HG02852 (cell line): ENCODE measurements around the gene CTSE.

Experiments used
- ATAC-seq: cut with Tn5 transposase; IDR thresholded peaks from one replicate; pipeline ENCODE4 v1.9.1; 2021; ENCODE audit warnings: mild to moderate bottlenecking, moderate library complexity; ENCODE audit not compliant: unreplicated experiment

CTSE gene

DNA sequence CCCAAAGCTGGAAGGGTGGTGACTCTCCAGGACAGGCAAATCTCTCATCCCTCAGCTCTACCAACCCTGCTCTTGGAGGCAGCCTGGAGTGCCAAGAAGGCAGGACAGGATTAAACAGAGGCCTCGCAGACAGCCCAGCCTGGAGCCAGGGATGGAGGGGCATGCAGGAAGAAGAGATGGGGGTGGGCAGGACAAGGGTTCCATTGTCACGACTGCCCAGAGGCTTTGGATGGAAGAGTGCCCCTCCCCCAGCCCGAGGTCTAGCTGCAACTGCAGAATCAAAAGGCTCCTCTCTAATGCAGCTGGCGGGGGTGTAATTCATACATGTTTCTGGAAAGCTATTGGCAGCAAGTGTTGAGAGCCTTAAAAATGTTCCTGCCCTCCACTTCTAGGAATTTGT lies 29.3 kb downstream of the CTSE start:
- no peak for ATAC-seq

DNA sequence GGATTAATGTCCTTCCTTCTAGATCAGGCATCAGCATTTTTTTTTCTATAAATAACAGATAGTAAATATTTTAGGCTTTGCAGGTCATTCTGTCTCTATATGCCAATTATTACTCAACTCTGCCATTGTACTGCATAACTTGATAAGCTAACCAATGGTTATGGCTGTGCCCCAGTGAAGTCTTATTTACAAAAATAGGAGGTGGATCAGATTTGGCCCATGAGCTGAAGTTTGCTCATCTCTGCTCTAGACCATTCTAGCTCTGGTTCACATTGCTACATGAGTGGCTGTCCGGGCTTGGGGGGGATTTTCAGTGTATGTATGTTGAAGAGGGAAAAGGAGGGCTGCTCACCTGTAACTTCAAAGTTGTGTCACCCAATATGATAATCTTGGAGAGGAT lies 30.6 kb downstream of the CTSE start:
- no peak for ATAC-seq

DNA sequence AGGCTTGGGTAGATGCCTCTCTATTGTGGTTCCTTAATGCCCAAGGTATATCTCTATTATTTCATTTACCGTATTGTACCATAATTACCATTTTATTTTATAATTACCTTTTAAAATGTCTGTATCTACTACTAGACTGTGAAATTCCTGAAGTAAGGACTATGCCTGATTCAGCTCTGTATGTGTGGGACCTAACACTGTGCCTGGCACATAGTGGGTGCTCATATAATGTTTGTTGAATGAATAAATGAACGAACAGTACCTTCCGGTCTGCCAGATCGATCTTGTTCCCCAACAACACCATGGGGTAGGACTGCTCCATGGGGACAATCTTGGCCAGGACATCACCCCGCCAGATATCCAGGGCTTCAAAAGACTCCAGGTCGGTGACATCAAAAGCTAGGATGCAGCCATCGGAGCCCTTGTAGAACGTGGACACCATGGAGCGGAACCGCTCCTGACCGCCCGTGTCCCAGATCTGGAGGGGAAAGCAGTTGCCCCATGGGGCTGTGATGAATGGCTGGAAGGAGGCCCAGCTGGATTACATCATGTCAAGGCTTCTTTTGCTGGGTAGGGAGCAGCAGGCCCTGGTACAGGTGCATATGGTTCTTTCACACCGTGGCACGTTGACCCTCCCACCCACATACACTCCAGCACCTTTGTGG lies 31.3 kb downstream of the CTSE start:
- no peak for ATAC-seq

DNA sequence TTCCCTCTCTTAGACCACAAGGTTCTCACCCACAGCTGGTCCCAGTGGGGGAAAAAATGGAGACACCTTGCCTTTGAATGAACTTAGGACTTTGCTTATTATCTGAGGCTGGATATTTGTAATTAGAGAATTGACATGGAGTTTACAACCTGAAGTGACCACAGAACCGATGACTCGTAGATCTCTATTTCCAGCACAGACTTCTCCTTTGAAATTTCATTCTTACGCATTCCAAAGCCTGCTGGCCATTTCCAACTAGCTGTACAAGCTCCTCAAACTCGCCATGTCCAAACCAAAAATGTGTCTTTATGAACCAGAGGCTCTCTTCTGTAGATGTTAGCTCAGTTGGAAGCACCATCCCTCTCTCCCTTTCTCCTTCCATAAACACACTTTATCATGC lies 32.5 kb downstream of the CTSE start:
- no peak for ATAC-seq

DNA sequence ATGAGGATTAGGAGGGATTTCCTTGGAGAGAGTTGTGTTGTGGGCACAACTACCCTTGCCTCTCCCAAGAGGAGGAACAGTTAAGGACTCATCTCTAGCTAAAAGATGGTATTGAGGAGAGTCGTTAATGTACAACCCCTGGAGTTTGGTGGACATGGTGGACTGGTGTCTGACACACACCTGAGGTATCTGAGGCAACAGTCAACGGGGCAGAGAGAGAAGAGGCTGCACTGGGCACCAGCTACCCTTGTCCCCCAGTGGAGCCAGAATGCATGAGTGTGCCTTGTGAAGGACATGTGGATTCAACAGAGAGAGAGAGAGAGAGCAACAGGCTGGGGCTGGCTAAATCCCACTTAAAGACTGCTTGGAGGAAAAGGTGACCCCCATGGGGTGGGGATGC lies 33.5 kb downstream of the CTSE start:
- ATAC-seq, result no peak

DNA sequence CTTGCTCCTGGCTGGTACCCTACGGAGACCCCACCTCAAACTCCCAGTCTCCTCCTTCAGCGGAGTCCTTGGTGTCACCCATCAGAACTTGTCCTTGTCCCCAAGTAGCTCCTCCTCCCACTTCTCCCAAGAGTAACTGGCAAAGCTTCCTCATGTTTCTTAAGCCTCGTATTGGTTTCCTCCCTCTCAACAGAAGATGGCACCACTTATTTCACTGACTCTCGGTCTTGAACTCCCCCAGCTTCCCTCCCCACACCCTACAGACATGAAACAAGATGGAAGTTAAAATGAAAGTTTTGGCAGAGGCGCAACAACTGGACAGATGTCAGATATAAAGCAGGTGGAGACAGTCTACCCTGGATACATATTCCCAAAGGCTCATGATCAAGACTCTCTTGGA lies 33.9 kb downstream of the CTSE start:
- ATAC-seq, result no peak

DNA sequence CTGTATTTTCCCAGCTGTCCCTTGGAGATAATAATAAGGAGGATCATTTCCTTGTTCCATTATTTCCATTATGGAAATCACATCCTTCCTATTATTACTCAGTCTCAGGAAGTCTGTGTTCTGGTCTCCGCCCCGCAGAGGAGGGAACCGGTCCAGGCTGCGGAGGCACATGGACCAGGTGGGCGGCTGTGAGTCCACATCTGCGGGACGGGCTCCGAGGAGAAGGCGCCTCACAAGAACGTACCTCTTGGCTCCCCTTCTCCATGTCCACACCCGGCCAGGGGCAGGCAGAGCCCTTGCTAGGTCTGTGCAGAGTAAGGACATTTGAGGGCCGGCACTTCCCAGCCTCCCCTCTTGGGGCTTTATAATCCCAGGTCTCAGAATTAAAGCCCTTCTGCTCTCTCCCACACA lies 35.1 kb downstream of the CTSE start:
- ATAC-seq, result no peak

DNA sequence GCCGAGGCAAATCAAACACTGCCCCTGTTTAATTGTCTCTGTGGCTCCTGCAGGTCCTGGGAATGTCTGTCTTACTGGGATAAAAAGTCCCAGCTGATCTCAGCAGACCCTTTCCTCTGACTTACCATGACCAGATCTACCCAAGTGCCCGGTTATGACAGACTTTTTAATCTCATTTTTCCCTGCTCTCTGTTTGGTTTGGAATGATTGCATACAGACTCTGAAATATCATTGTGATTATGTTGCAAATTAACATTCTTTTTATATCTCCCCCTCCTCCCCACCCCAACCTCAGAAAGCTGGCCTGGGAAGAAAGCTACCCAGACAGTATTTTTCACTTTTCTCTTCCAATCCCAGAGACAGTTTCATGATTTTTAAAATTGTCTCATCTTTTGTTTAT lies 36.8 kb downstream of the CTSE start:
- ATAC-seq, result no peak

DNA sequence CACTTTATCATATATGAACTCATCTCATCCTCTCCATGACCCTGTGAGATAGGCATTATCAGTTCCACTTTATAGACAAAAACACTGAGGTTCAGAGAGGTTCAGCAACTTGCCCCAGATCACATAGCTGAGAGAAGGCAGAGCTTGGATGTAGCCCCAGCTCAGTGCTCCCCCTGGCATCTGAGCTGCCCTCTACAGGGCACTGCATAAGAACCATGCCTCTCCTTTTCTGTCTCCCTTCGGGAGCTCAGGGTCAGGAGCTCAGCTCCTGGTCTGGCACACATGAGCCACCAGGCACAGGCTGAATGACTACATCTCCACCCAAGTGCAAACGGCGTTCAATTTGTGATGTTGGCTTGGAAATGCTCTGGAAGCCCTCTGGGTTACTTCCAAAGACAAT lies 37.4 kb downstream of the CTSE start:
- ATAC-seq, result no peak

DNA sequence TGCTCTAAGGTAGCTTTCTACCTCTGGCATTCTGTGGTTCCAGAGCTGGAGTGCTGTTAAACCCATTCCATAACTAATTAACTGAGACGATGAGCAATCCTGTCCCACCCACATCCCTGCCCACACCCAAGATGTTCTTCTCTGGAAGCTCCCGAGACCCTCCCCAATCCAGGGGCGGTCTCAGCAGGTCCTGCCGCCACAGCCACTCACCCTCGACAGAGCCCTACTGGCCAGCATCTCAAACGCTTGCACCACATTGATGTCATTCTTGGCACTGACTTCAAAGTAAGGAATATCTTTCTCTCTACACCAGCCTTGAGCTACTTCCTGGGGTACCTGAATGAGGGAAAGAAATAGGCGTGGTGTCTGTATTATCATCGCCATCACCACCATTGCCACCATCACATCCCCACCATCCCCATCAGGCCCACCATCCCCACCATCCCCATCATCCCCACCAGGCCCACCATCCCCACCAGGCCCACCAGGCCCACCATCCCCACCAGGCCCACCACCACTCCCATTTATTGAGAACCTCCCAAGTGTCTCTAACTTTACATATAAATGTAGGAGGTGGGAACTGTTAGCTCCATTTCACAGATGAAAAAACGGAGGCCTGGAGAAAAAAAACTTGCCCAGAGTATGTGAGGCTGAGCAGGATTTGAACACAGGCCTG lies 38.2 kb downstream of the CTSE start:
- no peak for ATAC-seq

DNA sequence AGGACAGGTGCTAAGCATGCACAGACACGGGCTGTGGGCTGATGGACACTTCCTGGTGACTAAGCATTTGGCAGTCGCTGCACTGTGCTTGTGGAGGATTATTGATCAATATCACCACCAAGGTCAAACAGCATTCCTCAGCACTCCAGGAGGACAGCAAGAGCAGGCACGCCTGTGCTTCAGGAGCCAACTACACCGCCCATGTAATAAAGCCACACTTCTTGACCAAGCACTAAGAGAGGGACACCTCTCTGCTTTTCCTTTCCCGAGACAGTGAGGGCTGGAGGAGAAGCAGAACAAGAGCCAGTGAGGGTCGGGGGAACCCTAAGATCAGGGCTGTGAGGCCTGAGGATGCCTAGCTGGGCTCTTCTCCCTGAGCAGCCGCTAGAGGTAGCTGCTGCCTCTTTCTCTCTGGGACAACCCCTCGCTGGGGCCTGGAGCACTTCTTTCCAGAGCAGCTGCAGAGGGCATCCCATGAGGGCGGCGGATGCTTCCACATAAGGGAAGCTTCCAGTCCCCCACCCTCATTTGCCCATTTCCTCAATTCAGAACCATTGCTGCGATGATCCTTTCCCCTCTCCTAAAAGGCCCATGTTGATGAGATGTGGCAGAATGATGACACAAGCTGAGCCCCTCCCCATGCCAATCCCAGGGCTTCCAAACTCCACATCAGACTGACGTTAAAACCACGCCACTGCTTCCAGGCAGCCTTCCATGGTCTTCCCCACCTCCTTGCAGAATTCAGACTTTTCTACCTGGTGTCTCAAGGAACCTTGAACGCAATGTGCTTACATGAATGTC lies 39.6 kb downstream of the CTSE start:
- ATAC-seq, result peak; percentile 44

DNA sequence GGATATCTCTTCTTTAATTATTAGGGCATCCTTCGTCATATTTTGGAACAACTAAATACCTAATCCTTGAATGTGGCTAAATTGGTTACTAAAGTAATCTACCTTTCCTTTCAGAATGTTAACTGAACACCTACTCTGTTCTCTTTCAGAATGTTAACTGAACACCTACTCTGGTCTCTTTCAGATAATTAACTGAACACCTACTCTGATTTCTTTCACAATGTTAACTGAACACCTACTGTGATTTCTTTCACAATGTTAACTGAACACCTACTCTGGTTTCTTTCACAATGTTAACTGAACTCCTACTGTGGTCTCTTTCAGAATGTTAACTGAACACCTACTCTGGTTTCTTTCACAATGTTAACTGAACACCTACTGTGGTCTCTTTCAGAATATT lies 42.4 kb downstream of the CTSE start:
- ATAC-seq, result no peak

DNA sequence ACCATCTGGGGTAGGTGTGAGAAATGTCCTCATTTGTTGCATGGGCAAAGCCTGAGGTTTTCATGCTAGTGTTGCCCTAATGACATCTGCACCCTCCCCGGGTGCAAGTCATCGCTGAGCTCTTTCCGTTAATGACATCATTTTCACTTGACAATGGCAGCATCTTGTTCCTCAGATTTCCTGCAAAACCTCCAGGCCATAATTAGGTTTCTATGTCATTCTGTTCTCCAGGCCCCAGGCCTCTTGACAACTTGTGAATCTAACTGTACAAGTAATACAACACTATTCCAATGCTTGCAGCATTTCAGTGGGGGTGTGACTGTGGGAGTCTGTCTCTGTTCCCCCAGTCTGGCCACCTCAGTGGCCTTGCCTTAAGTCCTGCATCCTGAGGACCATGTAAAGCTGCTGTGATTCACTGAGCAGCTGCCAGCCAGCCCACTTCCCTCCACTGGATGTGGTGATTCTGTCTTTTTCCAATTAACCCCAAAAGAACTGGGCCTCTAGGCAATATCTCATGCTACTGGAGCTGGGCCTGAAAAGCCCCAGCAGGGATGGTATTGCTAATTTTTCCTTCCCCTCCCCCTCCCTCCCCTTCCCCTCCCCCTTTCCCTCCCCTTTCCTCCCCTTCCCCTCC lies 43.3 kb downstream of the CTSE start:
- no peak for ATAC-seq

DNA sequence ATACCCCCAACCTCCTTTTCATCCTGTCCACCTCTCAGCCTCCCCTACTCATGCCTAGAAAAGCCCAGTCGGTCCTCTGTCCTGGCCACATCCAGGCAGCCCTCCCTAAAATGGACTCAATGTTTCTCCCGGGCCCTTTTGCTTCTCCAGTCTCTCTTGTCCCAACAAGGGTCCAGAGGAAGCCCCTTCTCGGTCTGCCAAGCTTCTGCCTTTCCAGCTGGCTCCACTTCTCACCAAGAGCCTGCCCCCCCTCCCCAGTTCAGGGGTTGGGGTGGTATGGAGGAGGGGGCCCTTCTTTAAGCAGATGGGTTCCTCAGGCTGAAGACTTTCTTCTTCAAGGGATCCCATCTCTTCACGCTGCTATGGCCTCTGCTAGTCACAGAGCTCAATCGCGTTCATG lies 44.4 kb downstream of the CTSE start:
- no peak for ATAC-seq

DNA sequence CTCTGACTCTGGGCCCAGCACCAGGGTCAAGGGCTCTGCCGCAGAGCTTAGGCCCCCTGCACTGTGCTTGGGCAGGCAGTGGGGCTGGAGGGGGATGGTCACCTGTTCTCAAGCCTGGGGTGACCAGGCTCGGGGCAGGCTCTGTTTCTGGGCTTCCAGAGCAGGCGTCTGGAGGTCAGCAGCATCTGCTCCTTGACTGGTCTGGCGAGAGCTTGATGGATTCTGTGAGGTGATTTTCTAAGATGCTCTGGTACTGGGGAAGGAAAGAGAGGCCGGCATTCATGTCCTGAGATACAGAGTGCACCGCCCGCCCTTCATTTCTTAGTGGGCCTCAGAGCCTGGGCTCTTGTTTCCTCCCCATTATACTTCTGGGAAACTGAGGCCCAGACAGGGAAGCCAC lies 45.0 kb downstream of the CTSE start:
- no peak for ATAC-seq

DNA sequence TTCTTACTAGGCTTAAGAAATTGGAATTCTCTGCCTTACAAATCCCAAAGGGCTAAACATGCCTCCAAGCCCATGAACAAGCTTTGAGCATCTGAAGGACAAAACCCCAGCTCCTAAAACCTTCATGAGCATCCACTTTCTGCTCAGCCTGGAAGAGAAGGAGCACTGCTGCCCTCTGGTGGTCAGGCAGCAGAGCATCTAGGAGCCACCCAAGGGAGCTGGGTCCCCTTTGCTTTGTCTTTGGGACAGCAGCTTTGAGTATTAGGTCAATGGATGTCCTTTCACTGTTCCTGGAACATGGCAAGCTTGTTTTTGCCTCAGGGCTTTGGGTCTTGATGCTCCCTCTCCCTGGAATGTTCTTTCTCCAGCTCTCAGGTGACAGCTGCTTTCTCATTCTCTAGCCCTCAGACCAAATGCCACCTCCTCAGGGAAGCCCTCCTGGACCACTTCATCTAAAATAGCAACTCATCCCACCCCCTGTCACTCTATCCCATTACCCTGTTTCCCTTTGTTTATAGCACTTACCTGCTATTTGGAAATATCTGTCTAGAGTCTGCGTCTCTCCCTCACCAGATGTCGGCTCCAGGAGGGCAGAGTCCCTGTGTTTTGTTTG lies 46.2 kb downstream of the CTSE start:
- ATAC-seq, result no peak

DNA sequence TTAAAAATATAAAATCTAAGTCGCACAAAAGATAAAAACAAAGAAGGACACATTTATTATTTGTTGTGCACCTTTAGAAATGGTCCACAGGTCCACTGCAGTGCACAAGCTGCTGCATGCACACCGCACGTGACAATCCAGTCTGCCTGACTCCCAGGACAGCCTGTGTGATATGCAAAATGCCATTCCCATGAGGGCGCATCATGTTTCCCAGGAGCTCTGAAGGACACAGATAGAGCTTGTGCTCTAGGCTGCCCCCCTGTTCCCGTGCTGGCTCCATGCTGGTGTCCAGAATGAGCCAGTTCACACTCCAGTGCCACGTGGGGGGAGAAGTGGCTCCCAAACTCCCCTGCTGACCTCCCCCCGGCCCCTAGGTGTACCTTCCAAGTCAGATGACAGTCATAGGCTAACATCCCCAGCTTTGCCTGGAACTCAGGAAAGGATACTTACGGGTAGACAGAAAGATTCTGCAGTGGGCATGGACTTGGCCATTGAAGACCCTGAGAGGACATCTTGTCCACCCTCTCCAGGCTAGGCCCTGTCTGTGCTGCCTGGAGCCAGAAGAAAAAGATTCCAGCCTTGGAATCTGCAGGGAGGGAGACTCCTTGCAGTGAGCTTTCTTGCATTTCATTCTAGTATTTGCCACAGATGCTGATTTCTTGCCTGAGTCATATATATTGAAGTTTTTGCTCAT lies 46.8 kb downstream of the CTSE start:
- no peak for ATAC-seq

DNA sequence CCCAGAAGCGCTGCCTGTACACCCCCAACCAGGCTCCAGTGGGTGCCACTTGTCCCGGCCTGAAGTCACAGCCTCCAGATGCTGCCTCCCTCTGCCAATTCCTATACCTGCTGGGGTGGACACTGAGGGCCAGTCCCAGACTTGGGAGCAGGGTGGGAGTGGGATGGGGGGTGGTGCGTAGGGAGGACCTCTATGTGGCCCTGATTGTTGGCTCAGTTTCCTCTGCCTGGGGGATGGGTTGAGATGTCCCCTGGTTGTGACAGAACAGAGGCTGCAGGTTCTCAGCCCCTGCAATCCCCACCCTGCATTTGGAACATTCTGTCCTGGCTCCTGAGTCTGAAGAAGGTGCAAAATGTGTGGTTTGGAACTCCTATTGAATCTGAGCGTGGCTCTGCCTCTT lies 47.7 kb downstream of the CTSE start:
- no peak for ATAC-seq

DNA sequence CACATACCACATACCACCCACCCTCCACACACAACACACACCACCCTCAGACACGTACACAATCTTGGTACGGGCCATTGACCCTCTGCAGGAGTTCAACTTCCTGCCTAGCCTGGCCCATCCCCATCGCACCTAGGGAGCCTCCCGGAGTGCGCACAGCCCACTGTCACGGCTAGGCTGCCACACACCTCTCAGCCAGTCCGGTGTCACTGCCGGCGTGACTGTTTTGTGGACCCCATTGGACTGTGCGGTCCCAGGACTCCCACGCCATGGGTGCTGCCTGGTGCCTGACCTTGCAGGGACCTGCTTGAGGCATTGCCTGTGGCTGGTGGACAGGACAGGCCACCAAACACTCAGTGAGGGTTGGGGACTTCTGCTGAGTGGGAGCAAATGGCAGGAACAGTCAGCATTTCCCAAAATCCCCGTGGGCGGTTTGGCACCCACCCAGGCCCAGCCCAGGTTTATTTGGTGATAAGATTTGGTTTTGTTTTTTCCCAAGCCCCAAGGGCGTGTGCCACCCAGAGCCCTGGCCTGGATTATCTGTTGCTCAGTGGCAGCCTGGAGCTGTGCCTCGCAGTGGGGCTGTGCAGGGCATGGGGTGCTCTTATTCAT lies 48.2 kb downstream of the CTSE start:
- no peak for ATAC-seq

DNA sequence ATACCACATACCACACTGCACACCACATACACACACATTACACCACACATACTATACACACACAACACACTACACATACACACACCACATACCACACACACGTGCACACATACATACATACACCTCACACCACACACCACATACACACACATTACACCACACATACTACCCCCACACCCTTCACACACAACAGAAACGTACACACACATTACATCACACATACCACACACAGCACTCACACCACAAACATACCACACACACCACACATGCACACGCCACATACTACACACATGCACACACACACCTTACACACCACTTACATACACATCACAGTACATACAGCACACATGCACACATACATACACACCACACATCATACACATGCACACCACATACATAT lies 49.0 kb downstream of the CTSE start:
- ATAC-seq, result no peak
